ENCODE measurements around the gene SLC5A5.

Gene SLC5A5

GRCh38 chr19:17926044-17926443 lies 54.3 kb downstream of the SLC5A5 start:
- DNase-seq: no peak

GRCh38 chr19:17929056-17929455 lies 57.3 kb downstream of the SLC5A5 start:
- DNase-seq: no peak

- DNase-seq: no peak
Observed at GRCh38 chr19:17931532-17932191, 59.9 kb downstream of the SLC5A5 start.

- DNase-seq: peak; percentile 92
Observed at GRCh38 chr19:17932485-17933338, 61.0 kb downstream of the SLC5A5 start, which contains the start of gene CCDC124. Gene CCDC124, plus strand, starts transcription at chr19:17933015. Its CDS starts 3,406 bp downstream, at chr19:17936421.

GRCh38 chr19:17933414-17934129 lies 61.8 kb downstream of the SLC5A5 start:
- DNase-seq: no peak

GRCh38 chr19:17936379-17936778 lies 64.6 kb downstream of the SLC5A5 start:
- no peak for DNase-seq

GRCh38 chr19:17937371-17937900 lies 65.7 kb downstream of the SLC5A5 start:
- DNase-seq: no peak

- DNase-seq: peak; percentile 45
Observed at GRCh38 chr19:17938092-17938845, 66.5 kb downstream of the SLC5A5 start.

- DNase-seq: no peak
Observed at GRCh38 chr19:17942181-17942580, 70.4 kb downstream of the SLC5A5 start.

GRCh38 chr19:17942582-17943273 lies 71.0 kb downstream of the SLC5A5 start:
- DNase-seq: no peak

GRCh38 chr19:17943274-17944221 lies 71.8 kb downstream of the SLC5A5 start:
- no peak for DNase-seq

GRCh38 chr19:17944301-17944700 lies 72.6 kb downstream of the SLC5A5 start:
- DNase-seq: no peak

Data from NCI-H2029 treated with DMSO at 0.1 percent for 48 hours (cell line).